Kidney (tissue), 2 donors: ENCODE measurements around the gene CXorf58. TPM values are rescaled to one million over a fixed set of nuclear protein-coding genes. Genes with fewer than 3 reads are reported as not detected.

Experiments used
- polyA plus RNA-seq: library from polyadenylated mRNA; stranded (reverse); fragments of 350-450 nt; fragmentation: Illumina TruSeq; extraction: RNeasy Lipid Tissue Mini Kit (QIAGEN cat#74804); gene quantifications from one replicate; pipeline ENCODE4 v1.2.3, GENCODE V29; 2014; ENCODE audit warnings: low read depth, low replicate concordance; ENCODE audit not compliant: insufficient read depth
- total RNA-seq: library from RNA; stranded (reverse); fragmentation: NEBNext Ultra II Directional; extraction: Animal tissue kit (Norgen Biotek cat#: 25700); gene quantifications from one replicate; pipeline ENCODE4 v1.2.1, GENCODE V29; 2021
- donor health status: DM: yes; HTN: yes; CAD: no.

The CXorf58 gene
- total and polyA plus RNA-seq, 2 donors from 2014 or later, result 0.37 TPM; not detected in 1

Other genes starting within 250 kb of the CXorf58 start
- gene PRDX4, start 240.5 kb upstream of the CXorf58 start, total RNA-seq, result 58.3 TPM
- gene PRDX4, start 240.5 kb upstream of the CXorf58 start, polyA plus RNA-seq, result 77.7 TPM
- 42.7 TPM for gene ACOT9, start 164.7 kb upstream of the CXorf58 start, total RNA-seq
- 24.9 TPM for gene ACOT9, start 164.7 kb upstream of the CXorf58 start, polyA plus RNA-seq
- 417 TPM for gene SAT1, start 124.8 kb upstream of the CXorf58 start, total RNA-seq
- 574 TPM for gene SAT1, start 124.8 kb upstream of the CXorf58 start, polyA plus RNA-seq
- gene APOO, start 68 bp upstream of the CXorf58 start, total RNA-seq, result 30.4 TPM
- 110 TPM for gene APOO, start 68 bp upstream of the CXorf58 start, polyA plus RNA-seq
- 7.2 TPM for gene KLHL15, start 119.2 kb downstream of the CXorf58 start, total RNA-seq
- 2.2 TPM for gene KLHL15, start 119.2 kb downstream of the CXorf58 start, polyA plus RNA-seq
- 173 TPM for gene EIF2S3, start 146.9 kb downstream of the CXorf58 start, total RNA-seq
- gene EIF2S3, start 146.9 kb downstream of the CXorf58 start, polyA plus RNA-seq, result 54.3 TPM
- gene ZFX, start 241.7 kb downstream of the CXorf58 start, total RNA-seq, result 58.3 TPM
- gene ZFX, start 241.7 kb downstream of the CXorf58 start, polyA plus RNA-seq, result 5.0 TPM